ENCODE measurements around the gene DLG1. TPM values are rescaled to one million over a fixed set of nuclear protein-coding genes. Genes with fewer than 3 reads are reported as not detected.

DLG1 gene
- total and polyA plus RNA-seq, 2 donors (not counting 1 experiment from before 2014, with no cell fraction given) = 47.7 to 53.0 TPM

- Histone ChIP-seq H3K9me3 (ENCODE audit: control insufficient read depth, insufficient read depth, low read depth, low read length) (no peaks in the 10 kb centered on the region), H3K4me1 (ENCODE audit: control insufficient read depth, extremely low read depth, insufficient read depth, low read length) (no peaks in the 10 kb centered on the region), H3K4me3 (replicated peaks in 1 of 4; ENCODE audit: control extremely low read depth in 1 of 4, insufficient read depth in 1 of 4, low read depth in 3 of 4, low read length in 4 of 4) (no peak overlapping the region), H3K79me2 (ENCODE audit: control insufficient read depth, insufficient read depth, low read length) (no peaks in the 10 kb centered on the region), H3K4me2 (ENCODE audit: extremely low read depth, insufficient read depth, low read length) (no peak overlapping the region), H3K27ac (ENCODE audit: insufficient read depth, low read length) (no peak overlapping the region), H3K27me3 (ENCODE audit: control insufficient read depth, insufficient read depth, low read length) (no peaks in the 10 kb centered on the region), H3K36me3 (ENCODE audit: control insufficient read depth, insufficient read depth, low read length) (peaks cover 2% of the 10 kb centered on the region), H4K20me1 (ENCODE audit: control insufficient read depth, extremely low read depth, insufficient read depth, low read length) (no peaks in the 10 kb centered on the region), H2AFZ (ENCODE audit: low read length) (no peak overlapping the region), H3K9ac (ENCODE audit: insufficient read depth, low read length) (no peak overlapping the region)
- DNase-seq (ENCODE audit: low read depth in 2 of 2) = no peak
- TF ChIP-seq EZH2 (IDR thresholded peaks at IDR 0.05; ENCODE audit: low read length, missing control alignments) (no peak), CTCF (conservative IDR thresholded peaks at IDR 0.05 in 1 of 2, IDR thresholded peaks at IDR 0.05 in 1 of 2; ENCODE audit: low read depth in 1 of 2, low read length in 2 of 2) (no peak)
These were observed 124.8 kb downstream of the DLG1 start for GRCh38 chr3:197173620-197174019.

- Histone ChIP-seq H3K27me3 (ENCODE audit: control insufficient read depth, insufficient read depth, low read length) (no peaks in the 10 kb centered on the region), H3K4me2 (ENCODE audit: extremely low read depth, insufficient read depth, low read length) (no peak overlapping the region), H3K9ac (ENCODE audit: insufficient read depth, low read length) (no peak overlapping the region), H3K9me3 (ENCODE audit: control insufficient read depth, insufficient read depth, low read depth, low read length) (no peaks in the 10 kb centered on the region), H3K4me3 (replicated peaks in 1 of 4; ENCODE audit: control extremely low read depth in 1 of 4, insufficient read depth in 1 of 4, low read depth in 3 of 4, low read length in 4 of 4) (no peak overlapping the region), H3K27ac (ENCODE audit: insufficient read depth, low read length) (no peak overlapping the region), H3K4me1 (ENCODE audit: control insufficient read depth, extremely low read depth, insufficient read depth, low read length) (no peaks in the 10 kb centered on the region), H3K79me2 (ENCODE audit: control insufficient read depth, insufficient read depth, low read length) (peaks cover 2% of the 10 kb centered on the region), H3K36me3 (ENCODE audit: control insufficient read depth, insufficient read depth, low read length) (peaks cover 2% of the 10 kb centered on the region), H4K20me1 (ENCODE audit: control insufficient read depth, extremely low read depth, insufficient read depth, low read length) (no peaks in the 10 kb centered on the region), H2AFZ (ENCODE audit: low read length) (no peak overlapping the region)
- TF ChIP-seq CTCF (conservative IDR thresholded peaks at IDR 0.05 in 1 of 2, IDR thresholded peaks at IDR 0.05 in 1 of 2; ENCODE audit: low read depth in 1 of 2, low read length in 2 of 2) (no peak), EZH2 (IDR thresholded peaks at IDR 0.05; ENCODE audit: low read length, missing control alignments) (no peak)
- DNase-seq (ENCODE audit: low read depth in 2 of 2) = peak in 1 of 2 donors; percentile 75
These were observed 126.8 kb downstream of the DLG1 start for GRCh38 chr3:197171481-197172067.

- Histone ChIP-seq H3K36me3 (ENCODE audit: control insufficient read depth, insufficient read depth, low read length) (no peaks in the 10 kb centered on the region), H3K9me3 (ENCODE audit: control insufficient read depth, insufficient read depth, low read depth, low read length) (no peaks in the 10 kb centered on the region), H3K4me1 (ENCODE audit: control insufficient read depth, extremely low read depth, insufficient read depth, low read length) (no peaks in the 10 kb centered on the region), H3K4me3 (replicated peaks in 1 of 4; ENCODE audit: control extremely low read depth in 1 of 4, insufficient read depth in 1 of 4, low read depth in 3 of 4, low read length in 4 of 4) (no peak overlapping the region), H3K27ac (ENCODE audit: insufficient read depth, low read length) (peak overlapping the region; percentile 22), H3K79me2 (ENCODE audit: control insufficient read depth, insufficient read depth, low read length) (peaks cover 4% of the 10 kb centered on the region), H4K20me1 (ENCODE audit: control insufficient read depth, extremely low read depth, insufficient read depth, low read length) (no peaks in the 10 kb centered on the region), H2AFZ (ENCODE audit: low read length) (no peak overlapping the region), H3K9ac (ENCODE audit: insufficient read depth, low read length) (no peak overlapping the region), H3K4me2 (ENCODE audit: extremely low read depth, insufficient read depth, low read length) (no peak overlapping the region), H3K27me3 (ENCODE audit: control insufficient read depth, insufficient read depth, low read length) (no peaks in the 10 kb centered on the region)
- no peak for TF ChIP-seq CTCF (conservative IDR thresholded peaks at IDR 0.05 in 1 of 2, IDR thresholded peaks at IDR 0.05 in 1 of 2; ENCODE audit: low read depth in 1 of 2, low read length in 2 of 2)
- no peak for TF ChIP-seq EZH2 (IDR thresholded peaks at IDR 0.05; ENCODE audit: low read length, missing control alignments)
- DNase-seq (ENCODE audit: low read depth in 2 of 2) = no peak
These were observed 129.4 kb downstream of the DLG1 start for GRCh38 chr3:197169028-197169427.

All from fibroblast of lung (primary cell).